ENCODE measurements around the gene KLHL3.

DNA sequence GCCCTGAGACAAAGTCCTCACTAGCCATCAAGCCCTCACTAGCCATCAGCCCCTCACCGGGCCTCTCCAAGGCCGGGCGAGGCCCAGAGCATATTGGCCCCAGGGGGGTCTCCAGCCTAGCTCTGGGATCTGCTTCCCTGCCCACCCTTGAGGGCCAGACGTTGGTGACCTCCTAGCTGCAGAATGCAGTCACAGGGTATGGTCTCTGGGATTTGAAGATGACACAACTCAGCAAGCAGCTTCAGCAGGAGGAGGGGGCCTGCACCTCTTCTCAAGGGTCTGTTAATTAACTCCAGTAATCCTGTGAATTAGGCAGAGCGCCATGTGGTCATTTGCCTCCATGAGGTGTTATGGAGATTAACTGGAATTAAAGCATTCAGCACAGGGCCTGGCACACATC is 119.8 kb downstream of the KLHL3 start:
- TF ChIP-seq, protein P1, sequence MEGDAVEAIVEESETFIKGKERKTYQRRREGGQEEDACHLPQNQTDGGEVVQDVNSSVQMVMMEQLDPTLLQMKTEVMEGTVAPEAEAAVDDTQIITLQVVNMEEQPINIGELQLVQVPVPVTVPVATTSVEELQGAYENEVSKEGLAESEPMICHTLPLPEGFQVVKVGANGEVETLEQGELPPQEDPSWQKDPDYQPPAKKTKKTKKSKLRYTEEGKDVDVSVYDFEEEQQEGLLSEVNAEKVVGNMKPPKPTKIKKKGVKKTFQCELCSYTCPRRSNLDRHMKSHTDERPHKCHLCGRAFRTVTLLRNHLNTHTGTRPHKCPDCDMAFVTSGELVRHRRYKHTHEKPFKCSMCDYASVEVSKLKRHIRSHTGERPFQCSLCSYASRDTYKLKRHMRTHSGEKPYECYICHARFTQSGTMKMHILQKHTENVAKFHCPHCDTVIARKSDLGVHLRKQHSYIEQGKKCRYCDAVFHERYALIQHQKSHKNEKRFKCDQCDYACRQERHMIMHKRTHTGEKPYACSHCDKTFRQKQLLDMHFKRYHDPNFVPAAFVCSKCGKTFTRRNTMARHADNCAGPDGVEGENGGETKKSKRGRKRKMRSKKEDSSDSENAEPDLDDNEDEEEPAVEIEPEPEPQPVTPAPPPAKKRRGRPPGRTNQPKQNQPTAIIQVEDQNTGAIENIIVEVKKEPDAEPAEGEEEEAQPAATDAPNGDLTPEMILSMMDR (IDR thresholded peaks at IDR 0.05 in 2 of 3, conservative IDR thresholded peaks at IDR 0.05 in 1 of 3; ENCODE audit: insufficient read depth in 2 of 3, low read depth in 1 of 3, low read length in 3 of 3) = no peak
- TF ChIP-seq MED1 (CRISPR knock-in tag; IDR thresholded peaks at IDR 0.05; ENCODE audit: borderline replicate concordance) = no peak
- TF ChIP-seq, protein P2, sequence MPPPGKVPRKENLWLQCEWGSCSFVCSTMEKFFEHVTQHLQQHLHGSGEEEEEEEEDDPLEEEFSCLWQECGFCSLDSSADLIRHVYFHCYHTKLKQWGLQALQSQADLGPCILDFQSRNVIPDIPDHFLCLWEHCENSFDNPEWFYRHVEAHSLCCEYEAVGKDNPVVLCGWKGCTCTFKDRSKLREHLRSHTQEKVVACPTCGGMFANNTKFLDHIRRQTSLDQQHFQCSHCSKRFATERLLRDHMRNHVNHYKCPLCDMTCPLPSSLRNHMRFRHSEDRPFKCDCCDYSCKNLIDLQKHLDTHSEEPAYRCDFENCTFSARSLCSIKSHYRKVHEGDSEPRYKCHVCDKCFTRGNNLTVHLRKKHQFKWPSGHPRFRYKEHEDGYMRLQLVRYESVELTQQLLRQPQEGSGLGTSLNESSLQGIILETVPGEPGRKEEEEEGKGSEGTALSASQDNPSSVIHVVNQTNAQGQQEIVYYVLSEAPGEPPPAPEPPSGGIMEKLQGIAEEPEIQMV (tag; conservative IDR thresholded peaks at IDR 0.05; ENCODE audit: low read depth) = no peak
- TF ChIP-seq GABPA (tag; conservative IDR thresholded peaks at IDR 0.05; ENCODE audit: low read depth) = no peak
- TF ChIP-seq ZSCAN29 (IDR thresholded peaks at IDR 0.05) = no peak
- TF ChIP-seq HDAC3 (IDR thresholded peaks at IDR 0.05; ENCODE audit: borderline replicate concordance, partially characterized antibody) = no peak
- TF ChIP-seq, protein P3, sequence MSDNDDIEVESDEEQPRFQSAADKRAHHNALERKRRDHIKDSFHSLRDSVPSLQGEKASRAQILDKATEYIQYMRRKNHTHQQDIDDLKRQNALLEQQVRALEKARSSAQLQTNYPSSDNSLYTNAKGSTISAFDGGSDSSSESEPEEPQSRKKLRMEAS (CRISPR knock-in tag; IDR thresholded peaks at IDR 0.05) = no peak
- TF ChIP-seq CTBP1 (IDR thresholded peaks at IDR 0.05; ENCODE audit: borderline replicate concordance) = no peak
- TF ChIP-seq POLR2A (conservative IDR thresholded peaks at IDR 0.05) = no peak
- no peak for TF ChIP-seq YY1 (IDR thresholded peaks at IDR 0.05; ENCODE audit: borderline replicate concordance in 1 of 3, control insufficient read depth in 1 of 3, extremely low read depth in 1 of 3, insufficient read depth in 3 of 3, insufficient read length in 1 of 3, insufficient replicate concordance in 2 of 3, low read depth in 1 of 3, low read length in 2 of 3)
- no peak for TF ChIP-seq NR4A1 (CRISPR knock-in tag; IDR thresholded peaks at IDR 0.05)
- TF ChIP-seq NR4A1 (tag; IDR thresholded peaks at IDR 0.05) = no peak
